K562 (cell line): Measurements from ENCODE around the gene TAF5. TPM values are rescaled to one million over a fixed set of nuclear protein-coding genes. Genes with fewer than 3 reads are reported as not detected.

Experiments used
- ATAC-seq: fragments of 200-7000 bp; cut with Tn5 transposase; 3 replicates; pipeline ENCODE4 v1.9.1; 2020; ENCODE audit warnings: moderate library complexity
- BruUV-seq: library from RNA; stranded (reverse); fragments of 400-500 nt; replicated peaks from 2 replicates; lab custom pipeline; 2021; lab: Mats Ljungman, UMichigan
- CTCF ChIA-PET: fragments of 300-600 bp; formaldehyde crosslinking; extraction: SDS; loops from one replicate; lab custom pipeline; 2021; ENCODE audit warnings: low intra/inter-chr PET ratio; lab: Yijun Ruan, JAX
- POLR2A ChIA-PET: fragments of 300-600, 350-650 bp; sonication (Branson Sonifier 250); formaldehyde crosslinking; extraction: SDS; loops from one replicate; lab custom pipeline; 2021; ENCODE audit warnings: antibody characterized with exemption, inconsistent platforms; lab: Yijun Ruan, JAX
- DNase-seq, 4 experiments: peaks; one replicate each; pipeline versions ENCODE4 v3.0.0 to v3.0.0-alpha.2; 2011 to 2018; ENCODE audit warnings: low spot score in 3 of 4, mixed read lengths in 3 of 4; ENCODE audit errors: extremely low read depth in 1 of 4
- FAIRE-seq: peaks from 2 replicates; lab custom pipeline; 2011; peaks lifted over from hg19 to GRCh38; lab: Jason Lieb, UNC
- H2AFZ ChIP-seq: 2 replicates; pipeline ENCODE4 v1.6.0; 2011; ENCODE audit warnings: low read depth, low read length, control low read depth, inconsistent platforms
- H3K27ac ChIP-seq: fragments of 200-600 bp; 3 replicates; pipeline ENCODE4 v1.8.0; 2011; ENCODE audit warnings: low read depth, mild to moderate bottlenecking, control low read depth, inconsistent platforms, low read length, moderate library complexity, mixed read lengths; ENCODE audit errors: extremely low read depth
- H3K27me3 ChIP-seq, 2 experiments: fragments of 300-600 bp in 1 of 2; 2 replicates in 1 of 2; 3 replicates in 1 of 2; pipeline versions ENCODE4 v1.6.0 to v1.8.0; 2011; ENCODE audit warnings: inconsistent platforms in 2 of 2, low read length in 2 of 2, mild to moderate bottlenecking in 1 of 2, mixed read lengths in 1 of 2, moderate library complexity in 1 of 2; ENCODE audit not compliant: control insufficient read depth in 2 of 2, insufficient read depth in 2 of 2
- H3K36me3 ChIP-seq: fragments of 300-600 bp; 3 replicates; pipeline ENCODE4 v1.8.0; 2011; ENCODE audit warnings: mild to moderate bottlenecking, low read length, inconsistent platforms; ENCODE audit not compliant: control insufficient read depth, insufficient read depth
- H3K4me1 ChIP-seq, 2 experiments: fragments of 200-600 bp in 1 of 2; replicated peaks in 1 of 2; 2 replicates in 1 of 2; 3 replicates in 1 of 2; pipeline versions ENCODE4 v1.5.1 to v1.8.0; 2011; ENCODE audit warnings: inconsistent platforms in 2 of 2, low read length in 2 of 2, mild to moderate bottlenecking in 1 of 2, mixed read lengths in 1 of 2, moderate library complexity in 1 of 2; ENCODE audit not compliant: control insufficient read depth in 2 of 2, insufficient read depth in 2 of 2
- H3K4me2 ChIP-seq: 2 replicates; pipeline ENCODE4 v1.6.1; 2011; ENCODE audit warnings: low read length, control low read depth, inconsistent platforms, mixed read lengths; ENCODE audit not compliant: insufficient read depth
- H3K4me3 ChIP-seq: fragments of 200-600 bp; sonication (generic), shearing (Covaris generic); 2 replicates; pipeline ENCODE4 v1.5.1; 2016; ENCODE audit warnings: control low read depth, inconsistent platforms
- H3K79me2 ChIP-seq: fragments of 200-600 bp; 3 replicates; pipeline ENCODE4 v1.8.0; 2011; ENCODE audit warnings: low read length, inconsistent platforms; ENCODE audit not compliant: control insufficient read depth, insufficient read depth
- H3K9ac ChIP-seq, 2 experiments: 2 replicates each; pipeline versions ENCODE4 v1.6.0 to v1.6.1; 2011; ENCODE audit warnings: low read depth in 2 of 2, low read length in 2 of 2, control low read depth in 1 of 2, inconsistent platforms in 1 of 2, mild to moderate bottlenecking in 1 of 2, mixed read lengths in 1 of 2; ENCODE audit not compliant: insufficient read depth in 1 of 2
- H3K9me1 ChIP-seq: one replicate; pipeline ENCODE4 v1.6.0; 2011; ENCODE audit warnings: inconsistent platforms, mild to moderate bottlenecking, low read length, moderate library complexity; ENCODE audit not compliant: control insufficient read depth, insufficient read depth
- H3K9me3 ChIP-seq: replicated peaks from 2 replicates; pipeline ENCODE4 v1.5.1; 2011; ENCODE audit warnings: low read depth, low read length, inconsistent platforms; ENCODE audit not compliant: control insufficient read depth, insufficient read depth
- H4K20me1 ChIP-seq: replicated peaks from 2 replicates; pipeline ENCODE4 v1.6.1; 2011; ENCODE audit warnings: low read length, inconsistent platforms, mixed read lengths; ENCODE audit not compliant: control insufficient read depth, insufficient read depth
- CCNT2 ChIP-seq: IDR thresholded peaks from 2 replicates; pipeline ENCODE4 v1.6.1; 2011; ENCODE audit warnings: borderline replicate concordance, low read depth, mild to moderate bottlenecking, moderate library complexity, mixed read lengths, low read length; ENCODE audit not compliant: insufficient read length; ENCODE audit errors: extremely low read depth
- NFIX ChIP-seq: fragments of 250-450 bp; sonication (Bioruptor Pico); IDR thresholded peaks from 2 replicates; pipeline ENCODE4 v1.4.0; 2020; ENCODE audit warnings: low read depth, mild to moderate bottlenecking, moderate library complexity
- ZBTB40 ChIP-seq, 2 experiments: fragments of 450-650 bp in 1 of 2; sonication (generic) in 1 of 2; formaldehyde crosslinking in 1 of 2; IDR thresholded peaks; 2 replicates each; pipeline versions ENCODE4 v1.7.1 to v1.9.0; 2016 to 2022; ENCODE audit warnings: inconsistent platforms in 1 of 2, mild to moderate bottlenecking in 1 of 2, missing genetic modification reagents in 1 of 2
- whole genome bisulfite sequencing: fragments of 100-300 bp; shearing (Covaris generic); methylation state at CpG from one replicate; pipeline ENCODE4 v1.1.6; 2016; ENCODE audit warnings: low coverage, mixed read lengths; ENCODE audit not compliant: insufficient coverage; ENCODE audit errors: missing lambda C conversion rate; 5-methylcytosine and 5-hydroxymethylcytosine counted together
- in situ Hi-C: fragments of 300-500 bp; cut with MboI; formaldehyde crosslinking; loops from 4 replicates; pipeline ENCODE4 v1.15.0; 2018; ENCODE audit warnings: inconsistent platforms, mixed read lengths
- intact Hi-C: fragments of 100-400 bp; cut with micrococcal nuclease; formaldehyde crosslinking; loops from 2 replicates; pipeline ENCODE4 v1.14.2; 2022
- polyA plus RNA-seq, 8 experiments: library from polyadenylated mRNA; depleted of rRNA in 4 of 8; stranded (reverse) in 5 of 8; unstranded in 3 of 8; fragments of >200 nt; fragmentation: Nextera tagmentation in 2 of 8; fragmentation: Illumina TruSeq in 1 of 8; extraction: Ambion mirVana in 2 of 8; extraction: Trizol in 1 of 8; gene quantifications; 2 replicates each; pipeline versions ENCODE4 v1.2.1 to v1.2.3, GENCODE V29; 2011 to 2014; ENCODE audit warnings: inconsistent platforms in 1 of 8, missing spikeins in 1 of 8
- total RNA-seq, 7 experiments: library from RNA; depleted of rRNA in 6 of 7; stranded (reverse); fragments of >200 nt in 6 of 7; fragmentation: Illumina TruSeq in 2 of 7; extraction: Trizol in 2 of 7; gene quantifications; 2 replicates each; pipeline versions ENCODE4 v1.2.1 to v1.2.3, GENCODE V29; 2011 to 2021; ENCODE audit warnings: low replicate concordance in 1 of 7

Gene TAF5
- total and polyA plus RNA-seq, 9 of the 15 experiments (the other 6 are each of a cell fraction or from before 2014, with no cell fraction given) = 4.2 to 11.9 (median 9.3) TPM

GRCh38 chr10:103373544-103373943 is 5.8 kb downstream of the TAF5 start:
- WGBS = 92% methylated on average over 3 of the region's 3 CpGs
- Histone ChIP-seq H3K27ac (no peak overlapping the region), H3K9me1 (no peaks in the 10 kb centered on the region), H4K20me1 (no peaks in the 10 kb centered on the region), H2AFZ (no peak overlapping the region), H3K9me3 (no peaks in the 10 kb centered on the region), H3K4me1 (peaks cover 0 to 3% of the 10 kb centered on the region in 2 experiments; a peak in 3 of 5 replicates), H3K27me3 (no peaks in the 10 kb centered on the region), H3K9ac (no peak overlapping the region), H3K79me2 (peaks cover 25% of the 10 kb centered on the region), H3K4me2 (no peak overlapping the region), H3K36me3 (peaks cover 48% of the 10 kb centered on the region; the same call in 2 of the 3 replicates), H3K4me3 (no peak overlapping the region)
- CTCF ChIA-PET = no interaction called here
- POLR2A ChIA-PET = interaction anchor here (0.5 kb wide), 1 partner anchor 1555 kb away, joined by 3 read pairs; the partner anchor contains the start of gene OGA
- DNase-seq (no peak), ATAC-seq (no peak), FAIRE-seq (no peak)
- intact Hi-C loops = no loop called here
- BruUV-seq = no TSS peak
- in situ Hi-C loops = no loop called here
- TF ChIP-seq ZBTB40 (IDR thresholded peaks at IDR 0.05) (no peak), ZBTB40 (CRISPR knock-in tag; IDR thresholded peaks at IDR 0.05) (no peak), CCNT2 (no peak), NFIX (no peak)
